ENCODE data around the gene SIX3. TPM values are rescaled to one million over a fixed set of nuclear protein-coding genes. Genes with fewer than 3 reads are reported as not detected.
A peak's percentile ranks its signal among the peaks of the same experiment; 100 is the strongest.

The SIX3 gene
- total RNA-seq, 2 donors from 2014 or later, result not detected

- Mint-ChIP-seq H3K9me3 (no peaks in the 10 kb centered on the region), H3K36me3 (peaks cover 0 to 5% of the 10 kb centered on the region in 2 donors), H3K27ac (no peak overlapping the region)
- ATAC-seq (no peak), DNase-seq (ENCODE audit: low spot score in 2 of 2) (no peak)
Measured at GRCh38 chr2:44948565-44949328, 7.2 kb downstream of the SIX3 start.

- H3K27ac Mint-ChIP-seq, result no peak overlapping the region
- no peak for ATAC-seq
- H3K36me3 Mint-ChIP-seq, result peaks cover 0 to 5% of the 10 kb centered on the region in 2 donors
- DNase-seq (ENCODE audit: low spot score in 2 of 2), result no peak
- H3K9me3 Mint-ChIP-seq, result no peaks in the 10 kb centered on the region
Measured at GRCh38 chr2:44949329-44950151, 8.0 kb downstream of the SIX3 start.

- DNase-seq (ENCODE audit: low spot score in 2 of 2) (no peak), ATAC-seq (no peak)
- no peaks in the 10 kb centered on the region for H3K9me3 Mint-ChIP-seq
- H3K36me3 Mint-ChIP-seq, result peaks cover 0 to 5% of the 10 kb centered on the region in 2 donors
- H3K27ac Mint-ChIP-seq, result no peak overlapping the region
Measured at GRCh38 chr2:44950646-44951045, 9.1 kb downstream of the SIX3 start.

GRCh38 chr2:44951124-44951523 is 9.6 kb downstream of the SIX3 start:
- DNase-seq (ENCODE audit: low spot score in 2 of 2) (no peak), ATAC-seq (no peak)
- Mint-ChIP-seq H3K27ac (no peak overlapping the region), H3K36me3 (peaks cover 0 to 5% of the 10 kb centered on the region in 2 donors), H3K9me3 (no peaks in the 10 kb centered on the region)

GRCh38 chr2:44951714-44952113 is 10.2 kb downstream of the SIX3 start:
- ATAC-seq, result no peak
- no peak for DNase-seq (ENCODE audit: low spot score in 2 of 2)
- Mint-ChIP-seq H3K27ac (no peak overlapping the region), H3K36me3 (peaks cover 0 to 5% of the 10 kb centered on the region in 2 donors), H3K9me3 (no peaks in the 10 kb centered on the region)

GRCh38 chr2:44952143-44952805 is 10.8 kb downstream of the SIX3 start:
- DNase-seq (ENCODE audit: low spot score in 2 of 2) (peak in 1 of 2 donors; percentile 73), ATAC-seq (peak; percentile 67 to 79)
- H3K9me3 Mint-ChIP-seq, result no peaks in the 10 kb centered on the region
- peaks cover 0 to 5% of the 10 kb centered on the region in 2 donors for H3K36me3 Mint-ChIP-seq
- H3K27ac Mint-ChIP-seq, result no peak overlapping the region

- ATAC-seq, result no peak
Measured at GRCh38 chr2:44952806-44953498, 11.4 kb downstream of the SIX3 start.

GRCh38 chr2:44953499-44953883 is 12.0 kb downstream of the SIX3 start:
- Mint-ChIP-seq H3K36me3 (peaks cover 0 to 5% of the 10 kb centered on the region in 2 donors), H3K27ac (no peak overlapping the region), H3K9me3 (no peaks in the 10 kb centered on the region)
- ATAC-seq (no peak), DNase-seq (ENCODE audit: low spot score in 2 of 2) (no peak)

More at GRCh38 chr2:44952806-44953498, 11.4 kb downstream of the SIX3 start:
- no peak overlapping the region for H3K27ac Mint-ChIP-seq
- no peak for DNase-seq (ENCODE audit: low spot score in 2 of 2)
- no peaks in the 10 kb centered on the region for H3K9me3 Mint-ChIP-seq
- H3K36me3 Mint-ChIP-seq, result peaks cover 0 to 5% of the 10 kb centered on the region in 2 donors

GRCh38 chr2:44954447-44954888 is 13.0 kb downstream of the SIX3 start:
- Mint-ChIP-seq H3K9me3 (no peaks in the 10 kb centered on the region), H3K36me3 (peaks cover 0 to 5% of the 10 kb centered on the region in 2 donors)
- no peak for DNase-seq (ENCODE audit: low spot score in 2 of 2)

GRCh38 chr2:44954889-44955592 is 13.5 kb downstream of the SIX3 start:
- Mint-ChIP-seq H3K36me3 (peaks cover 0 to 5% of the 10 kb centered on the region in 2 donors), H3K27ac (no peak overlapping the region), H3K9me3 (no peaks in the 10 kb centered on the region)
- no peak for DNase-seq (ENCODE audit: low spot score in 2 of 2)
- no peak for ATAC-seq

More at GRCh38 chr2:44954447-44954888, 13.0 kb downstream of the SIX3 start:
- no peak overlapping the region for H3K27ac Mint-ChIP-seq
- no peak for ATAC-seq

GRCh38 chr2:44955593-44956392 is 14.3 kb downstream of the SIX3 start:
- H3K36me3 Mint-ChIP-seq, result no peaks in the 10 kb centered on the region
- no peak overlapping the region for H3K27ac Mint-ChIP-seq
- no peaks in the 10 kb centered on the region for H3K9me3 Mint-ChIP-seq
- DNase-seq (ENCODE audit: low spot score in 2 of 2) (peak; percentile 66 to 88), ATAC-seq (peak; percentile 81 to 82)

- DNase-seq (ENCODE audit: low spot score in 2 of 2), result no peak
- ATAC-seq, result no peak
- no peaks in the 10 kb centered on the region for H3K9me3 Mint-ChIP-seq
- H3K27ac Mint-ChIP-seq, result no peak overlapping the region
- no peaks in the 10 kb centered on the region for H3K36me3 Mint-ChIP-seq
Measured at GRCh38 chr2:44956843-44957242, 15.3 kb downstream of the SIX3 start.

- no peaks in the 10 kb centered on the region for H3K9me3 Mint-ChIP-seq
- no peak for DNase-seq (ENCODE audit: low spot score in 2 of 2)
- no peak overlapping the region for H3K27ac Mint-ChIP-seq
- H3K36me3 Mint-ChIP-seq, result no peaks in the 10 kb centered on the region
- ATAC-seq, result no peak
Measured at GRCh38 chr2:44957656-44958327, 16.3 kb downstream of the SIX3 start.

- H3K36me3 Mint-ChIP-seq, result no peaks in the 10 kb centered on the region
- ATAC-seq (no peak), DNase-seq (ENCODE audit: low spot score in 2 of 2) (no peak)
- H3K27ac Mint-ChIP-seq, result no peak overlapping the region
- H3K9me3 Mint-ChIP-seq, result no peaks in the 10 kb centered on the region
Measured at GRCh38 chr2:44959855-44960254, 18.4 kb downstream of the SIX3 start.

GRCh38 chr2:44960871-44961270 is 19.4 kb downstream of the SIX3 start:
- Mint-ChIP-seq H3K27ac (no peak overlapping the region), H3K9me3 (no peaks in the 10 kb centered on the region), H3K36me3 (no peaks in the 10 kb centered on the region)
- ATAC-seq (no peak), DNase-seq (ENCODE audit: low spot score in 2 of 2) (no peak)

Data from activated naive CD4-positive, alpha-beta T cell treated with anti-CD3 and anti-CD28 coated beads, Interleukin-2, amount 50 U/mL, for 72 hours (primary cell).